Fibroblast of villous mesenchyme (primary cell): ENCODE data around the gene TSPEAR. TPM values are rescaled to one million over a fixed set of nuclear protein-coding genes. Genes with fewer than 3 reads are reported as not detected.
"Not testable (repeated sequence)": the region's sequence is repeated elsewhere in the genome, so short reads cannot be mapped to it uniquely, and the experiment has no call there.

ENCODE experiments used
- DNase-seq: peaks from one replicate; pipeline ENCODE4 v3.0.0-alpha.2; 2010; ENCODE audit warnings: low read depth
- H3K4me3 ChIP-seq: 2 replicates; pipeline ENCODE4 v1.5.1; 2011; ENCODE audit warnings: low read depth, mild to moderate bottlenecking, low read length
- total RNA-seq: library from RNA; depleted of rRNA; stranded (reverse); fragments of >200 nt; gene quantifications from 2 replicates; pipeline ENCODE4 v1.2.3, GENCODE V29; 2012
- TF ChIP-seq, protein P1 (sequence below): IDR thresholded peaks from 2 replicates; pipeline ENCODE4 v1.5.1; 2012; ENCODE audit warnings: low read depth, mild to moderate bottlenecking, low read length; ENCODE audit not compliant: insufficient read depth

TSPEAR gene
- total RNA-seq, 1 donor: not detected

DNA sequence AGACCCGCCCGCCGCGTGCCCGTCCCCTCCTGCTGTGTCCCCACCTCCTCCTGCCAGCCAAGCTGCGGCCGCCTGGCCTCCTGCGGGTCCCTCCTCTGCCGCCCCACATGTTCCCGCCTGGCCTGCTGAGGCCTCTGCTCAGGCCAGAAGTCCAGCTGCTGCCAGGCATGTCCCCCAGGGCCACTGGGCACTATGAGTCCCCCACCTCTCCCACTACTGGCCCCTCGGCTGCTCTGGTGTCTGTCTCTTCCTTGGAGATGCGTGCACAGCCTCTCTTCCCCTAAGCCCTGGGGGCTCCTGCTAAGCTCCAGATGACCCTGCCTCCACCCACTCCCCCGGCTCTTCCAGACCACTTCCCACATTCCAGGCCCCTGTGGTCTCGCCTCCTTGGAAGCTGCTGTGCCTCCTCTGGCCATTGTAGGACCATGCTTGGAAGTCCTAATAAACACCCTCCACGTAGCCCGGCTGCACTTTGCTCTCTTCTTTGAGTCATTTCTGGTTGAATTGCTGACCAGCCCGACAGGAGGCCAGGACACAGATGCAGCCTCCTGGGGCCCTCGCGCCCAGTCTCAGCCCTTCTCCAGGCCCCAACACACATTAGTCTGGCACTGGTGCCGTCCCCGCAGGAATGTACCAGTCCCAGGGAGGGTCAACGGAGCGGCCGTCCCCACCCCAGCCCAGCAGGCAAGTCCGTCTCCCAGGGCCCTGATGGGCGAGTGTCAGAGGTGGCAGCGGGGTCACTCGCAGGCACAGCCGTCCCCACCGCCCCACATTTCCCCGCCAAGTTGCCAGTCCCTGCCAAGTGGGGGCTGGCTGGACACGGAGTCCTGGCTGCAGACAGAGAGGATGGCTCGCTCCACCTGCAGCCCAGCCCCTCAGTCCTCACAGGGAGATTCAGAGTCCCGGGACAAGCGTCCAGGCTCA lies 13.3 kb downstream of the TSPEAR start:
- TF ChIP-seq, protein P1, sequence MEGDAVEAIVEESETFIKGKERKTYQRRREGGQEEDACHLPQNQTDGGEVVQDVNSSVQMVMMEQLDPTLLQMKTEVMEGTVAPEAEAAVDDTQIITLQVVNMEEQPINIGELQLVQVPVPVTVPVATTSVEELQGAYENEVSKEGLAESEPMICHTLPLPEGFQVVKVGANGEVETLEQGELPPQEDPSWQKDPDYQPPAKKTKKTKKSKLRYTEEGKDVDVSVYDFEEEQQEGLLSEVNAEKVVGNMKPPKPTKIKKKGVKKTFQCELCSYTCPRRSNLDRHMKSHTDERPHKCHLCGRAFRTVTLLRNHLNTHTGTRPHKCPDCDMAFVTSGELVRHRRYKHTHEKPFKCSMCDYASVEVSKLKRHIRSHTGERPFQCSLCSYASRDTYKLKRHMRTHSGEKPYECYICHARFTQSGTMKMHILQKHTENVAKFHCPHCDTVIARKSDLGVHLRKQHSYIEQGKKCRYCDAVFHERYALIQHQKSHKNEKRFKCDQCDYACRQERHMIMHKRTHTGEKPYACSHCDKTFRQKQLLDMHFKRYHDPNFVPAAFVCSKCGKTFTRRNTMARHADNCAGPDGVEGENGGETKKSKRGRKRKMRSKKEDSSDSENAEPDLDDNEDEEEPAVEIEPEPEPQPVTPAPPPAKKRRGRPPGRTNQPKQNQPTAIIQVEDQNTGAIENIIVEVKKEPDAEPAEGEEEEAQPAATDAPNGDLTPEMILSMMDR: no peak
- DNase-seq: no peak

DNA sequence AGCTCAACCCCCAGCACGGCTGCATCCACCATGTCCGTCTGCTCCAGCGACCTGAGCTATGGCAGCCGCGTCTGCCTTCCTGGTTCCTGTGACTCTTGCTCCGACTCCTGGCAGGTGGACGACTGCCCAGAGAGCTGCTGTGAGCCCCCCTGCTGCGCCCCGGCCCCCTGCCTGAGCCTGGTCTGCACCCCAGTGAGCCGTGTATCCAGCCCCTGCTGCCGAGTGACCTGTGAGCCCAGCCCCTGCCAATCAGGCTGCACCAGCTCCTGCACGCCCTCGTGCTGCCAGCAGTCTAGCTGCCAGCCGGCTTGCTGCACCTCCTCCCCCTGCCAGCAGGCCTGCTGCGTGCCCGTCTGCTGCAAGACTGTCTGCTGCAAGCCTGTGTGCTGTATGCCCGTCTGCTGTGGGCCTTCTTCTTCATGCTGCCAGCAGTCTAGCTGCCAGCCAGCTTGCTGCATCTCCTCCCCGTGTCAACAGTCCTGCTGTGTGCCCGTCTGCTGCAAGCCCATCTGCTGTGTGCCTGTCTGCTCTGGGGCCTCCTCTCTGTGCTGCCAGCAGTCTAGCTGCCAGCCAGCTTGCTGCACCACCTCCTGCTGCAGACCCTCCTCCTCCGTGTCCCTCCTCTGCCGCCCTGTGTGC lies 14.1 kb downstream of the TSPEAR start, which contains the start of gene KRTAP10-12:
Gene KRTAP10-12 (plus strand): TSS at position 1 of the 639 bp plus-strand sequence. CDS start 30 bp downstream, at position 31.
- DNase-seq, H3K4me3 ChIP-seq: not testable (repeated sequence)

More for the DNA sequence above, 13.3 kb downstream of the TSPEAR start:
- no peak overlapping the region for H3K4me3 ChIP-seq

DNA sequence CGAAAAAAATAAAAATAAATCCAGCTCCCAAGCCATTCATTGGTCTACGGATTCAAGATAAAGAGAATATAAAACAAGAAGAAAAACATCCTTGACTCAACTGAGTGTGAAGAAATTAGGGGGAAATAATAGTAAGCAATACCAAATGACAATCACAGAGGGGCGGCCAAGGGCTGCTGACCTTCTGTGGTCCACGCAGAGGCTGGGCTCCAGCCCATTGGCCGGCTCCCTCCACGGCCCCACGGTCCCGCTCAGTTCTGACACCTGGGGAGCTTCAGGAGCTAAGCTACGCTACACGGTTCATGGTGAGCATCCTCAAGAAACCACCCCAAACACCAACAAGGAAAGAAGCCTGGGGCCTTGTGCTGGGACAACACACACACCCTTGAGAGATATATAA lies 14.8 kb downstream of the TSPEAR start:
- DNase-seq: no peak
- TF ChIP-seq, protein P1: no peak
- H3K4me3 ChIP-seq: no peak overlapping the region

DNA sequence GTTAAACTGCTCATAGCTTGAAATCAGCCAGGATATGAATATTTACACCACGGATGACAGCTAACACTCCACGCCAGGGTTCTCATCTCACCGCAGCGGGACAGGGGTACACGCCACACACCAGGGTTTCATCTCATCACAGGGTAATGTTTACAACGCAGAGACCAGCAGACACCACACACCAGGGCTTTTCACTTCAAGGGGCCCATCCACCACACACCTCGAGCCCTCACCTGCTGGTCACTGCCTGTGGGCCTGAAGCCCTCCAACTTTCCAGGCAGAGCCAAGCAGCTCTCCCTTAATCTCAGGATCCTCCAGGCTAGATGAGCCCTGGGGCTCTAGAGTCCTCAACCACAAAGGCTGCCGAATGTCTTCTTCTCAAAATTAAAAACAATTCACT lies 15.7 kb downstream of the TSPEAR start:
- no peak for DNase-seq
- H3K4me3 ChIP-seq: no peak overlapping the region
- TF ChIP-seq, protein P1: no peak

DNA sequence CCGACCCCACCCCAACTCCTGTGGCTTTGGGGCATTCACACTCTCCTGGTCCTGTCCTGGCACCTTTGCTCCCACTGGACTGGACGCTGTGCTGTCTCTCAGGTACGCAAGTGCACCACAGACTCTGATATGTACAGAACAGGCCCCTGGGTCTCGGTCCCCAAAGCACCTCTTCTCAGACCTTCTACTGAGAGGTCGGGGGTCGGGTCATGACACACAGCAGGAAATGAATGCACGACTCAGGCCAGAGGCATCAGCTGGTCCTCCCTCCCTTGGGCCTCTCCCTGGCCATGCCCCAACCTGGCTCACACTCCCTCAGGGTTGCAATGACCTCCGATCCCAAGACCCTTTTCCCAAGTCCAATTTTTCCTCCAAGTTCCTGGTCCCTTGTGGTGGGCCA lies 16.2 kb downstream of the TSPEAR start:
- DNase-seq: no peak
- TF ChIP-seq, protein P1: no peak
- H3K4me3 ChIP-seq: no peak overlapping the region

DNA sequence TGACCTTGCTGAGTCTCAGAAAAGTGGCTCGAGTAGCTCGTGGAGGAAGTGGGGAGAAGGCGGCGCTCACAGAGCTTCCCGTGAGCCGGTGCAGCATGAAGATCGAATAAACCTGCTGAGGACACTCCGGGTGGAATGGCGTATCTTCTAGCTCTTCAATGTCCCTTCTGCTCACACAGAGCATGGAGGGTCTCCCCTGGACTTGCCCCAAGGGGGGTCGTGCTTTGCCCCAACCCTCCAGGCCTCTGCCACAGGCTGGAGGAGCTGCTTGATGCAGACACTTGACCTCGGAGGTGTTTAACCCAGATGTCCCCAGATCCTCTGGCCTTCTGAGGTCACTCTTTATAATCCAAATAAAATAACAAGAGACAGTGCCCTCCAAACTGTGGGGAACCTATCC lies 16.6 kb downstream of the TSPEAR start:
- no peak overlapping the region for H3K4me3 ChIP-seq

More for the DNA sequence above, 16.6 kb downstream of the TSPEAR start:
- TF ChIP-seq, protein P1: no peak
- DNase-seq: no peak
